ENCODE results near the gene GALNT9. TPM values are rescaled to one million over a fixed set of nuclear protein-coding genes. Genes with fewer than 3 reads are reported as not detected.
"Not testable (repeated sequence)": the region's sequence is repeated elsewhere in the genome, so short reads cannot be mapped to it uniquely, and the experiment has no call there.

Gene GALNT9
- total RNA-seq, 1 experiment from 2014 or later: not detected

DNA sequence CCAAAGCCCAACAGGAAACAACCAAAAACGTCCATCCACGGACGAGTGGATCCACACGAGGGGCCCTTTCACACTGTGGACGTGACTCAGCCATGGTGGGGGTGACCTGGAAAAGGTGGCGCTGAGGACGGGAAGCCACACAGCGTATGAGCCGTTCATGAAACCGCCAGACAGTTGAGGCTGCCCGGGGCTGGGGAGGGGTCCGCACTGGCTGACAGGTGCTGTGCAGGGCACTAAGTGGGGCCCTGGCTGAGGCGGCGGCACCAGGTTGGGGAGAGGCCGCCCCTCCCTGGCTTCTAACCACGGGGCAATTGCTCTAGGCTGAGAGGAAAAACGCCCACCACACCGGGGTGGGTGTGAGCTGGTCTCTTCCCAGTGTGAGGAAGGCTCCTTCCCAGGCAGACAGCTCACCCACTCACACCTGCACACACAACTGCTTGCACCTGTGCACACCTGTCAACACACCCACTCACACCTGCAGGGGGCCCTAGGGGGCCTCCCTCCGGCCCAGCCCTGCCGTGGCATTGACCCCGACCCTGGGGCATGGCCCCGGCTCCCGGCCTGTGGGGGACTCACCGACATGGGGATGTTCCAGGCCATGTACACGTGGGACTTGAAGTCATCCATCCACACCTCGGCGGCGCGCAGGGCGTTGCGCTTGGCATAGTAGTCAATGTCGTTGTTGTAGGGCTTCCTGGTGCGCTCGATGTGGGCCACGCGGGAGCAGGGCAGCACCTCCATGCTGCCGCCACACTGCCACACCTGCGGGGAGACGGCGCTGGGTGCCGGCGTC is 126.3 kb downstream of the GALNT9 start:
- DNase-seq (ENCODE audit: low spot score): no peak

- no peak for DNase-seq (ENCODE audit: low spot score)
Observed at GRCh38 chr12:132201391-132202120, 127.8 kb downstream of the GALNT9 start.

DNA sequence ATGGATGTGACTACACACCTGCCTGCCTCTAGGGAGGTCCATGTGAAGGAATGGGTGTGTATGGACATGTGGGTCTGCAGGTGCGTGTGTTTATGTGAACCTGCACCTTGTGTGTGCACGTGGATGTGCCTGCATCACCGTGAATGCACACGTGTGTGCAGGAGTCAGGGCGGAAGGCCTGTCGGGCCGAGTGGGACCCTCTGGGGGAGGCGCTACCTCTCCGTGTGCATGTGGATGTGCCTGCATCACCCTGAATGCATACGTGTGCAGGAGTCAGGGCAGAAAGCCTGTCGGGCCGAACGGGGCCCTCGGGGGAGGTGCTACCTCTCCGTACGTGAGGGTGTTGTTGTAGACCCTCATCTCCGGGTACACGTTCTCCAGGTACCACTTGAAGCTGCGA is 128.6 kb downstream of the GALNT9 start:
- no peak for DNase-seq (ENCODE audit: low spot score)

GRCh38 chr12:132199526-132200319 is 129.7 kb downstream of the GALNT9 start:
- no peak for DNase-seq (ENCODE audit: low spot score)

DNA sequence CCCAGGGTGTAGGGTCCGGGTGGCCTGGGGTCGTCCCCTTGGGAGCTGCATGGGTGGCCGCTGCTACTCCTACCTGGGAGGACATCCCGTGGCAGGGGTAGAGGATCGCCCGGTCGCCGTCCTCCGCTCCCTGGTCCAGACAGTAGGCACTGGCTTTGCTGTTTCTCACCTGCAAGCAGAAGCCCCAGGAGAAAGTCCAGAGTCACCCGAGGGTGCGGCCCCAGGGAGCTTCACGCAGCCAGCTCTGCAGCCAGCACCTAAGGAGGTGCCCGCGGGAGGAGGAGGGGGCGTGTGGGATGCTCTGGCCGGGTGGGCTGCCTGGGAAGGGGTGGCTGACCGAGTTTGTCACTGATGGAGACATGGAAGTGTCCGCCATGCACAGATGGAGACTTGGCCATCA is 130.3 kb downstream of the GALNT9 start:
- no peak for DNase-seq (ENCODE audit: low spot score)

- DNase-seq (ENCODE audit: low spot score): no peak
Observed at GRCh38 chr12:132197581-132198354, 131.6 kb downstream of the GALNT9 start.

DNA sequence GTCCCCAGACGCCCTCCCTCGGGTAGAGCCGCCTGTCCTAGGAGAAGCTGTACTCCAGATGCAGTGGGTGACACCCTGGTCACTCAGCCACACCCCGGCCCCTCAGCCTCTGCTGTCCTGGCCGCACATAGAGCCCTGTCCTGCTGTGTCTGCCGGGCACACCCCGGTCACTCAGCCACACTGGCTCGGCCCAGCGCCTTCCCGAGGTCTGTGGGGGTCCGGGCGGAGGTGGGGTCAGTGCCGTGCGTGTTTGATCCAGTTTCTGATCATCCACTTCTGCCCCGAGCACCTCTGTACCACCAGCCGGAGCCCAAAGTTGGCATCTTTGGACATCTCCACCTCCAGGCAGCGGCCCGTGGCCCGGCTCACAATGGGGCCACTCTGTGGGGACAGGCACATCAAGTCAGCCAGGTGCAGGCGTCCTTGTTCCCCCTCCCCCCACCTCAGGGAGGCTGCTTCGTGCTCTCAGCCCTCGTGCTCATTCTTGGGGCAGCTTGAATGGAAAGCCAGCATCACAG is 132.5 kb downstream of the GALNT9 start:
- no peak for DNase-seq (ENCODE audit: low spot score)

DNA sequence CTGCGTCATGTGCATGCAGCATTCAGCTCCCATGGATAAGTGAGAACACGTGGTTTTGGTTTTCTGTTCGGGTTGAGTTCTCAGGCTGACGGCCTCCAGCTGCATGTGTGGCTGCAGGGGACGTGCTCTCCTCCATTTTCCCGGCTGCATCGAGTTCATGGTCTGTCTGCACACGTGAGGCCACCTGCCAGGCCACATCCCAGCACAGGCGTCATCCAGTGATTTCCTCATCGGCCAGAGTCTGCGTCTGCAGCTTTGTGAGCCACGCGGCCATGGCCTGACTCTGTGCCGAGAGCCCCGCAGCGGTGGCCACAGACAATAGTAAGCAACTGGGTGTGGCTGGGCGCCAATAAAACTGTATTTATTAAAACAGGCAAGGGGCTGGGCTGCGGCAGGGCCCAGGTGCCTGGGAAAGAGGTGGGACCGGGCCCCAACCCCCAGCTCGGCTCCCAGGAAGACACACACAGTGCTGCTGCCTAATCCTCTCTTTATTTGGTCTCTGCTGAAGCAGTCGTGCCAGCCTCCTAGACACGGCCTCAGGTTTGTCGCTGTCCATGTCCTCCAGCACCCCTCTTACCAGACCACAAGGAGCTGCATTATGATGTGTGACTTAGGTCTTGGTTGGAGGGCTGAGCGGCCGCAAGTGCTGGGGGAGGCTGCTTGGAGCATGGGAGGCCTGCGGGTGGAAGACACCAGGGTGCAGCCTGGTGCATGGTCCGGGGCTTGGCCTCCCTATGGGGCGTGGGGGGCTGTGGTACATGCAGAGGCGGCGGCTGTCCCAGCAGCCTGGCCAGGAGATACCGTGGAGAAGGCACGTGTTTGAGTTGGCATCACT is 133.1 kb downstream of the GALNT9 start:
- no peak for DNase-seq (ENCODE audit: low spot score)

DNA sequence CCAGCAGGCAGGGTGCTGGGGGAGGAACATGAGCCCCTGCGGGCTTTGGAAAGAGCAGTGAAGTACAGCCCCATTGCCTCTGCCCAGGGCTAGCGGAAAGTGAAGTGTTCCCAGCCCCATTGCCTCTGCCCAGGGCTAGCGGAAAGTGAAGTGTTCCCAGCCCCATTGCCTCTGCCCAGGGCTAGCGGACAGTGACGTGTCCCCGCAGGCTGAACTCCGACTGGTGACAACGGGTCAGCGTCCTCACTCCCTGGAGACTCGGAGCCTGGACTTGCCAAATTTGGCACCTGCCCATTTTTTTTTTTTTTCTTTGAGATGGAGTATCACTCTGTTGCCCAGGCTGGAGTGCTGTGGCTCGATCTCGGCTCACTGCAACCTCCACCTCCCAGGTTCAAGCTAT is 134.1 kb downstream of the GALNT9 start:
- DNase-seq (ENCODE audit: low spot score): not testable (repeated sequence)

- no peak for DNase-seq (ENCODE audit: low spot score)
Observed at GRCh38 chr12:132194556-132194955, 134.8 kb downstream of the GALNT9 start.

GRCh38 chr12:132194056-132194455 is 135.3 kb downstream of the GALNT9 start:
- no peak for DNase-seq (ENCODE audit: low spot score)

GRCh38 chr12:132191715-132192553 is 137.5 kb downstream of the GALNT9 start:
- no peak for DNase-seq (ENCODE audit: low spot score)

DNA sequence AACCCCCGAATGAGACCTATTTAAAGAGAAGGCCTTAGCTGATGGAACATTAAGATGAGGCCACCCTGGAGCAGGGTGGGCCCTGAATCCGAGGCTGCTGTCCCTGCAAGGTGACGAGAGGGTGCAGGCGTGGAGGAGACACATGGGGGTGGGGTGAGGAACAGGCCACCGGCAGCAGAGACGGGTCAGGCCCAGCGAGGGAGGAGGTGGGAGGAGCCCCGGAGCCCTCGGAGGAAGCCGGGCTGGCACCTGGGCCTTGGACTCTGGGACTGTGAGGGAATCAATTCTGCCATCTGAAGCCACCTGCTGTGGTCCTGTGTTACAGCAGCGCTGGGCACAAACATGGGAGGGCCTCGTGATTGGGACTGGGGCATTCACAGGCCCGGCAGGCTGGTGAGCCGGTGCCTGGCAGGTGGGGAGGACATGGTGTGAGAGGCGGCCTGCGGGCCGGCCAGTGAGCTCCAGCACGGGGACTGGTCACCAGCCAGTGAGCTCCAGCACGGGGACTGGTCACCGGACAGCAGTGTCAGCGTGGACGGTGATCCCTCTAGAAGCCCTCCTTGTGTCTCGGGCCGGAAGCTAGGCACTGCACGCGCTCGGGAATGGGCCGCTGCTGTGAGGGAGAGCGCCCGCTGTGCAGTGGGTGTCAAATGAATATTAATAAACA is 138.4 kb downstream of the GALNT9 start:
- DNase-seq (ENCODE audit: low spot score): no peak

DNA sequence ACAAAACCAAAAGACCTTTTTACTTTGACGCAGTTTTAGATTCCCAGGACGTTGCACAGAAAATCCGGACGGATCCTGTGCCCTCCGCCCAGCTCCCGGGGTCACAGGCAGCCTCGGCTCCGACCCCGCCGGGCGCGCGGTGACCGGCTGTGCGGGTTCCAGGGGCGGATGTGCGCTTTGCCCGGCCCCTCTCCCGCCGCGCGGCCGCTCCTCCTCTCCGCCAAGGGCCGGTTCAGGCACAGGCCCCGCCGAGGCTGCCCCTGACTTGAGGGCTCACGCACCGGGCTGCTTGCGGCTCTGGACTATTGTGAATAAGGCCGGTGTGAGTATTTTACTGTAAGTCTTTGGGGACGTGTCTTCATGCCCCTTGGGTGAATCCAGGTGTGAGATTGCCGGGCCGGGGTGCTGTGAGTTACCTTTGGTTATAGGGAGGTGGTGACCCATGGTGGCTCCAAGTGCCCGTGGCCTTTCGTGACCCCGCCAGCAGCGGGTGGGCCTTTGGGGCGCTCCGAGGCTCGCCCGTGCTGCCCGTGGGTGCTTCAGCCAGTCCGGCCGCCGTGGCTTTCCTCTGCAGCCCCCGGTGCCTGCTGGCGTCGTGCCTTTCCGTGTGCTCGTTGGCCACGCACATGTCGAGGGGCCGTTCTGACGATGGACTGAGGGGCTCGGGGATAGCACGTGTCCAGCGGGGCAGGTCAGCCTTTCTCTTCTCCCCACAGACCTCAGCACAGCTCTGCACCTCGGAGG is 139.2 kb downstream of the GALNT9 start:
- no peak for DNase-seq (ENCODE audit: low spot score)

- DNase-seq (ENCODE audit: low spot score): peak; percentile 81
Observed at GRCh38 chr12:132189378-132190011, 139.9 kb downstream of the GALNT9 start.

- DNase-seq (ENCODE audit: low spot score): no peak
Observed at GRCh38 chr12:132188916-132189325, 140.5 kb downstream of the GALNT9 start.

- DNase-seq (ENCODE audit: low spot score): no peak
Observed at GRCh38 chr12:132188451-132188901, 140.9 kb downstream of the GALNT9 start.

Data from HT-29 (cell line).